Neural cell (in vitro differentiated cells): ENCODE data around the gene SEC16A.

ENCODE experiments used
- EZH2 ChIP-seq: fragments of 200-600, 300-800 bp; shearing (Covaris generic), sonication (generic); IDR thresholded peaks from 2 replicates; pipeline ENCODE4 v1.6.1; 2014; ENCODE audit warnings: antibody characterized with exemption, low read length, borderline replicate concordance, mild to moderate bottlenecking; ENCODE audit not compliant: insufficient read depth, poor library complexity, severe bottlenecking
- RAD21 ChIP-seq: fragments of 450-650 bp; conservative IDR thresholded peaks from 2 replicates; pipeline ENCODE4 v1.6.1; 2014; ENCODE audit warnings: antibody characterized with exemption, mild to moderate bottlenecking, moderate library complexity
- TF ChIP-seq, protein P1 (sequence below): fragments of 450-650 bp; IDR thresholded peaks from 2 replicates; pipeline ENCODE4 v1.5.1; 2014; ENCODE audit warnings: antibody characterized with exemption, mild to moderate bottlenecking, moderate library complexity; ENCODE audit not compliant: poor library complexity, severe bottlenecking

DNA sequence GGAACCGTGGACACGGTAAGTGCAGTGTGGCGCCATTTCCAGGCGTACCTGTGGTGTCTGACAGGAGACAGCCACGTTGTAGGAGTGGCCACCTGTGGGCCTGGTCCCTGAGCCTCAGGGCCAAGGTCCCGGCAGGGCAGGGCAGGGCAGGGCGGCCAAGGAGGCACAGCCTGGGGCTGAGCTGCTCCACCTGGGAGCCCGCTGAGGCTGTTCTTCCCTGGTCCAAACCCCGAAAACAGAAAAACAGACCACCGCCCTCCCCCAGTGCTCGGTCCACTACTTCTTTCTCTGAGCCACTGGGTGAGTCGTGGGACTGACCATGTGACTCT lies 63.8 kb downstream of the SEC16A start:
- TF ChIP-seq RAD21 (no peak), EZH2 (no peak)
- TF ChIP-seq, protein P1, sequence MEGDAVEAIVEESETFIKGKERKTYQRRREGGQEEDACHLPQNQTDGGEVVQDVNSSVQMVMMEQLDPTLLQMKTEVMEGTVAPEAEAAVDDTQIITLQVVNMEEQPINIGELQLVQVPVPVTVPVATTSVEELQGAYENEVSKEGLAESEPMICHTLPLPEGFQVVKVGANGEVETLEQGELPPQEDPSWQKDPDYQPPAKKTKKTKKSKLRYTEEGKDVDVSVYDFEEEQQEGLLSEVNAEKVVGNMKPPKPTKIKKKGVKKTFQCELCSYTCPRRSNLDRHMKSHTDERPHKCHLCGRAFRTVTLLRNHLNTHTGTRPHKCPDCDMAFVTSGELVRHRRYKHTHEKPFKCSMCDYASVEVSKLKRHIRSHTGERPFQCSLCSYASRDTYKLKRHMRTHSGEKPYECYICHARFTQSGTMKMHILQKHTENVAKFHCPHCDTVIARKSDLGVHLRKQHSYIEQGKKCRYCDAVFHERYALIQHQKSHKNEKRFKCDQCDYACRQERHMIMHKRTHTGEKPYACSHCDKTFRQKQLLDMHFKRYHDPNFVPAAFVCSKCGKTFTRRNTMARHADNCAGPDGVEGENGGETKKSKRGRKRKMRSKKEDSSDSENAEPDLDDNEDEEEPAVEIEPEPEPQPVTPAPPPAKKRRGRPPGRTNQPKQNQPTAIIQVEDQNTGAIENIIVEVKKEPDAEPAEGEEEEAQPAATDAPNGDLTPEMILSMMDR = no peak
